ENCODE data around the gene SLAIN2. TPM values are rescaled to one million over a fixed set of nuclear protein-coding genes. Genes with fewer than 3 reads are reported as not detected.
"Not testable (repeated sequence)": the region's sequence is repeated elsewhere in the genome, so short reads cannot be mapped to it uniquely, and the experiment has no call there.

SLAIN2 gene
- total RNA-seq, 1 donor from 2014 or later = 36.5 TPM

DNA sequence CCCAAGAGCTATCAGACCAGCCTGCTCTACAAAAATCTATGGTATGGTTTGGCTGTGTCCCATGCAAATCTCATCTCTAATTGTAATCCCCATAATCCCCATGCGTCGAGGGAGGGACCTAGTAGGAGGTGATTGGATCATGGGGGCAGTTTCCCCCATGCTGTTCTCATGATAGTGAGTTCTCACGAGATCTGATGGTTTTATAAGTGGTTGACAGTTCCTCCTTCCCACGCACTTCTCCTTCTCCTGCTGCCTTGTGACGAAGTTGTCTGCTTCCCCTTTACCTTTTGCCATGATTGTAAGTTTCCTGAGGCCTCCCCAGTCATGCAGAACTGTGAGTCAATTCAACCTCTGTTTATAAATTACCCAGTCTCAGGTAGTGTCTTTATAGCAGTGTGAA lies 99.6 kb downstream of the SLAIN2 start:
- not testable (repeated sequence) for DNase-seq (ENCODE audit: low read depth)

GRCh38 chr4:48445704-48446103 lies 104.4 kb downstream of the SLAIN2 start:
- DNase-seq (ENCODE audit: low read depth) = peak; percentile 30

- DNase-seq (ENCODE audit: low read depth) = no peak
These were observed 105.3 kb downstream of the SLAIN2 start for GRCh38 chr4:48446642-48447041.

GRCh38 chr4:48449151-48449550 lies 107.8 kb downstream of the SLAIN2 start:
- no peak for DNase-seq (ENCODE audit: low read depth)

GRCh38 chr4:48450740-48451139 lies 109.4 kb downstream of the SLAIN2 start:
- DNase-seq (ENCODE audit: low read depth) = no peak

- peak; percentile 70 for DNase-seq (ENCODE audit: low read depth)
These were observed 110.3 kb downstream of the SLAIN2 start for GRCh38 chr4:48451656-48452055.

- no peak for DNase-seq (ENCODE audit: low read depth)
These were observed 113.3 kb downstream of the SLAIN2 start for GRCh38 chr4:48454591-48454990.

DNA sequence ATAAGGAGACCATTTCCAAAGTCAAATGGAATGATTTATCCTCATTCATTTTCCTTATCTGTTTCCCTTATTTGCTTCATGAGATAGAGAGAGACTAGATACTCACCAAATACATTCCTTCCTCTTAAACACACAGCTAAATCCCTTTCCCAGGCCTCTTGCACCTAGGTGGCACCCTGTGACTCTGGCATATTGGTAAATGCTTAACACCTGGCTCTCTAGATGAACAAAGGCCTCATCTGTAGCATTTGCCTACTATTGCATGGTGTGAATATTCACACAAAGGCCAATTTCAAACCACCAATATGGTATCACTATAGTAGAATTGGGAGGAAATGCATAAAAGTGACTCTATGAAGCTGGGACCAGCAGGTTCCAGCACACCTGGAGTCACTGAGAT lies 119.7 kb downstream of the SLAIN2 start:
- no peak for DNase-seq (ENCODE audit: low read depth)

DNA sequence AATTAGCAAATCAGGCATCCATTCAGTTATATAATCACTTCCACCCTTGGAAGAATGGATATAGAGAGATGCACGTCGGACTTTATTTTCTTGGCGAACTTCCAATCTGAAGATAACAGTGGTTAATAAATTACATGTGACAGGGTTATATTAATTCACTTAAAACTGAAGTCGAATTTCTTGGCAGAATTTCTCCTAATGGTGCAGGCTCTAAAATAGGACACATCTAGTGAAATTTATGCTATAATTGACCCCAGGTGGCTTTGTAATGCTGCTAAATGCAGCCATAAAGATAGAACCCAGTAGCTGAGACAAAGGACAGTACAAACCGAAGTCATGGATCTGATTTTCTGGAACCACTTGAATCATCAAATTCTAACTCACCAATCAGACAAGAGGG lies 121.0 kb downstream of the SLAIN2 start:
- DNase-seq (ENCODE audit: low read depth) = no peak

DNA sequence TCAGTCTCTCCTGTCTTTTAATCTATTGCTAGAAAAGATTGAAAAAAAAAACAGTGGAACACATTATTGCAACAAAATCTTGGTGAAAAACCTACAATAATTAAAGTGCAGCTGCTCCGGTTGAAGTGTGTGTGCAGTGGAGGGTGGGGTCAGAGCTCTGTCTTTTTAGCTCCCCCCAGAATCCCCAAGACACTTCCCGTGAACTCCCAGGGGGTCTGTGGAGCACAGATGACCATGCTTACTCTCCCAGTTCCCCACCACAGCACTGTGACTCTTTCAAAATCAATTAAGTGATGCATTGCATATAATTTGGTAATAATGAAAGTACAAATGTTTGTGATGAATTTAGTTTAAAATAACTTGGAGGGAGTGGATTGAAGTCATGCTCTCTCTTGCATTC lies 126.1 kb downstream of the SLAIN2 start:
- no peak for DNase-seq (ENCODE audit: low read depth)

- no peak for DNase-seq (ENCODE audit: low read depth)
These were observed 126.6 kb downstream of the SLAIN2 start for GRCh38 chr4:48467891-48468290.

DNA sequence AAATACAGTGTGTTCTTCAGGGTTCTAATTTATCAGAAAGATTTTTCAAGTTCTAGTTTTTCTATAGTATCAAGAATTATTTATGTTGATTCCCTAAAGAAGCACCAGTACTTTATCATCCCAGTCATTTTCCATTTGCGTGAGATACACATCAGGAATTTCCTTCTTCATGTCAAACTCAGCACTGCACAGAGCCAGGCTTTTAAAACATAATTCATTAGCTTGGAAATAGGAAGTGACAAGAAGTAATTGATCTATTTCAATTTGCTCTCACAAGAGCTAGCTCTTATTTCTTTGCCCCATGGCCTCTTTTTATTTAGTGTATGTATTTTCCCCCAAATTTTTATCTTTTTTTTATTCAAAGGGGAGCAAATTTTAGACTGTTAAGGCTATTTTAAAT lies 128.8 kb downstream of the SLAIN2 start:
- no peak for DNase-seq (ENCODE audit: low read depth)

GRCh38 chr4:48470570-48470969 lies 129.2 kb downstream of the SLAIN2 start:
- peak; percentile 81 for DNase-seq (ENCODE audit: low read depth)

DNA sequence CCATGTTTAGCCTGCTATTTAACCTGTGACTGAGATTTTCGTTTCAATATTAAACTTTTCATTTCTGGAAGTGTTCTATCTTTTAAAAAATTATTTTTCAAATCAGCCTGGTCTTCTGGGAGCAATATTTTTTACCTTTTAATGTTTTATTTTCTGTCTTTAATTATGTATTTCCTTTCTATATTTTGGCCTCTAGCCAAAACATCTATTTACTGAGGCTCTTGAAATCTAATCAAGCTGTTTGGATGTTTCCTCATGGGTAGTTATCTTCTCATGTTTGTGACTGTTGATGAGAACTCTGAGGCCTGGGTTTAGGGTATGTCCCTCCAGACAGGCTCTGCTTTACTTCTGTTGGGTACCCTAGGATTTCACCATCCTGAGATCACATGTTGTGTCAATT lies 131.5 kb downstream of the SLAIN2 start:
- DNase-seq (ENCODE audit: low read depth) = no peak

- DNase-seq (ENCODE audit: low read depth) = no peak
These were observed 134.4 kb downstream of the SLAIN2 start for GRCh38 chr4:48475770-48476169.

Other genes with a start within 250 kb of the SLAIN2 start
- 2.6 and 4.7 TPM in 2 replicates for gene TXK, start 207.3 kb upstream of the SLAIN2 start, total RNA-seq
- gene TEC, start 71.7 kb upstream of the SLAIN2 start, total RNA-seq = 4.0 and 6.1 TPM in 2 replicates
- gene SLC10A4, start 141.8 kb downstream of the SLAIN2 start, total RNA-seq = 0.20 TPM in 1 of 2 replicates, not detected in the other
- gene ZAR1, start 148.7 kb downstream of the SLAIN2 start, total RNA-seq = 0.17 TPM in 1 of 2 replicates, not detected in the other